ENCODE data around the gene SLCO6A1. TPM values are rescaled to one million over a fixed set of nuclear protein-coding genes. Genes with fewer than 3 reads are reported as not detected.
"Not testable (repeated sequence)": the region's sequence is repeated elsewhere in the genome, so short reads cannot be mapped to it uniquely, and the experiment has no call there.

SLCO6A1 gene
- total RNA-seq, 2 experiments from 2014 or later: not detected

DNA sequence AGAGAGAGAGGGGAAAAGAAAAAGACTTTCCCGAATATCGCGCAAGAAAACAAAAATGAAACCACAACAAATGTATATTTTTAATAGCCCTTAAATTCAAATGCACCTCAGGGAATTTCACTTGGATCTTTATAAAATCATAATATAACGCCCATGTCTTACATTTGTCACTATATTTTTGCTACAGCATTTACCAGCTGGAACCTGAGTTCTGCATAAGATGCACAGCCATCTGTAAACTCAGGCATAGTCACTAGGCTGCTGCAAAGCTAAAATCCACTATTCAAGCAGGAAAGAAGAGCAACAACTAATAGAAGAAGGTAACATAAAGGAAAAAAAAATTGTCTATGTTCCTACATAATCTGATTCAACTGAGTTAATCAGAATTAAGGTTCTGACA lies 30.6 kb upstream of the SLCO6A1 start:
- peaks cover 6% of the 10 kb centered on the region for H3K27me3 Mint-ChIP-seq
- H3K36me3 Mint-ChIP-seq (ENCODE audit: low read depth): no peaks in the 10 kb centered on the region

DNA sequence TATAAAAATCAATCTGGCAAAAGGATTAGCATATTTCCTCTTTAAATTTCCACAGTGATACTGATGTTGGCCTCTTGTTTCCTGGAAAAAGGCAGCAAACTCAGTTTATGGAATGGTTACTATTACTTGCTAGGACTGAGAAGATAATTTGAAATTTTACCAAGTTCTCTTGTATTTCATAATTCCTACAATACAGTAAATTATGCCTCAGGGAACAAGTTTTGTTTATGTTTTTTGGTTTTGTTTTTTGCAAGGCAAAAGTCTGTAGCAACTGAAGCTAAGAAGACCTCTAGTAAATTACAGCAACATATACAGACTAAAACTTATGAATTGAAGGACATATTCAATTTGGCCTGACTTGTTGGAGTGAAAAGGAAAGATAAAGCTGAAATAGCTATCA lies 30.2 kb upstream of the SLCO6A1 start:
- POLR2A ChIA-PET: no interaction called here
- H3K4me1 Mint-ChIP-seq: no peaks in the 10 kb centered on the region
- intact Hi-C loops (cut with DNase I, micrococcal nuclease): no loop called here

More for the DNA sequence above, 30.6 kb upstream of the SLCO6A1 start:
- no peak overlapping the region for H3K27ac Mint-ChIP-seq
- H3K4me3 Mint-ChIP-seq: no peak overlapping the region
- H3K9me3 Mint-ChIP-seq (ENCODE audit: low read depth): peaks cover under 1% of the 10 kb centered on the region
- no peak for DNase-seq
- POLR2A ChIA-PET: no interaction called here
- CTCF ChIA-PET: no interaction called here
- intact Hi-C loops (cut with DNase I, micrococcal nuclease): no loop called here
- H3K4me1 Mint-ChIP-seq: no peaks in the 10 kb centered on the region
- no peak for ATAC-seq

DNA sequence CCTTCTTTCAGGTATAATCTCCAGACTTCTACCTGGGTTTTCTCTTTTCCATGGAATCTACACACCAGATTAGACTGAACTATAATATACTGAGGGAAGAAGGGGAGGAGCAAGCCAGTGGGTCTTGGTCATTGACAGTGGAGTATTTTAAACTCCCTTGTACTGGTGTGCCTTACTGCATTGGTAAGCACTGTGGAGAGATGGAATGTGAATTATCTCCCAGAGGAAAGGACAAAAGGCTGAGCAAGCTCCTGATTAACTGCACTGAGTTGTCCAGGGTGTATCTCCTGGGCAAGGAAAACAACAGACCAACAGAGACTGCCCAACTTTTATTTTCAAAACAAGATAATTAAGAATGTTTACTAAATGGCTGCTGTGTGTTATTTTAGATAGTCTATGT lies 29.8 kb upstream of the SLCO6A1 start:
- Mint-ChIP-seq H3K4me3 (no peak overlapping the region), H3K36me3 (ENCODE audit: low read depth) (no peaks in the 10 kb centered on the region), H3K27me3 (peaks cover 7% of the 10 kb centered on the region), H3K27ac (no peak overlapping the region), H3K4me1 (no peaks in the 10 kb centered on the region), H3K9me3 (ENCODE audit: low read depth) (peaks cover 6% of the 10 kb centered on the region)
- CTCF ChIA-PET: no interaction called here
- DNase-seq (no peak), ATAC-seq (no peak)
- POLR2A ChIA-PET: no interaction called here
- intact Hi-C loops (cut with DNase I, micrococcal nuclease): no loop called here

More for the DNA sequence above, 30.2 kb upstream of the SLCO6A1 start:
- Mint-ChIP-seq H3K36me3 (ENCODE audit: low read depth) (no peaks in the 10 kb centered on the region), H3K27me3 (peaks cover 7% of the 10 kb centered on the region), H3K9me3 (ENCODE audit: low read depth) (peaks cover 5% of the 10 kb centered on the region), H3K27ac (no peak overlapping the region), H3K4me3 (no peak overlapping the region)
- ATAC-seq (no peak), DNase-seq (no peak)
- CTCF ChIA-PET: no interaction called here

DNA sequence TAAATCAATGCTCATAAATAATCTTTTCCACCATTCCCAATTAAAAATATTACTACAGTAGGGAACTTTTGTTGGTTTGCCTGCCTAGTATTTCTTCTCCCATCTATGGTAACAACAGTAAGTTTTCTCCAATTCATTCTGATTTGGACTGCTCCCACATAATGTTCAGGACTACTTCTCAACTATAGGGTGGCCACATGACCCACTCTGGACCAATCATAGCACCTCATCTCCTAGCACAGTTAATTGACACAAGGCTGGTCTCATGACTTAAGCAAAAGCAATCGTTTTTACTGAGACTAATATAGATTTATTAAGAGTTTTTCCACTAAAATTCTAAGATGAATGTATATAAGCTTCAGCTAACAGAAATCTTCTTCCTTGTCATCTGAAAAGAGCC lies 28.7 kb upstream of the SLCO6A1 start:
- Mint-ChIP-seq H3K27ac (no peak overlapping the region), H3K9me3 (ENCODE audit: low read depth) (peaks cover 6% of the 10 kb centered on the region), H3K36me3 (ENCODE audit: low read depth) (no peaks in the 10 kb centered on the region), H3K4me1 (no peaks in the 10 kb centered on the region), H3K27me3 (peaks cover 7% of the 10 kb centered on the region), H3K4me3 (no peak overlapping the region)
- no peak for DNase-seq
- CTCF ChIA-PET: no interaction called here
- intact Hi-C loops (cut with DNase I, micrococcal nuclease): no loop called here
- POLR2A ChIA-PET: no interaction called here
- ATAC-seq: no peak

DNA sequence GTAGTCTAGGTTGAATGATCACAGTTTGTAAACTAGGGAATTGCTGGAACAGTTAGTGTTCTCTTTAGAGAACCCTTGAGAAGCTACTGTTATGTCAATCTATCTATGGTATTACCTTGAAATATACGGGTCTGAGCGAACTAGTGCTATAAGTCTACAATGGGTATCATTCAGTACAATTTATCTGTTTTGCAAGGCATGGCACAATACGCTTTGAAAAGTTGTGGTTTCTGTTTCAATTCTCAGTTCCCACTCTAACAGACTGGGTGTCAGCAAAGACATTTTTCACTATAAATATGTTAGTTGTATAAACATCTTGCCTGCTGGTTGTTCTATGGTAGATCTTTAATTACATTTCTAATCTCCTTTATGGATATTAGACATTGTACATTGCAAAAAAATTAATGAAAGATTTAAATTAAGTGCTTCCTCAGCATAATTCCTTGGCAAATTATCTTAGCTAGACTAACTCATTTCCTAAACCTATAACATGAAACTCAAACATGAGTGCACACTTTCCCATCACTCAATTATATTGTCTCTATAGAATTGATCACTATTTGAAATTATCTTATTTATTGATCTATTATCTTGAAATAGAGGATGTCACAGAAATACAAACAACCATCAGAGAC lies 24.9 kb upstream of the SLCO6A1 start:
- POLR2A ChIA-PET: no interaction called here
- Mint-ChIP-seq H3K4me1 (no peaks in the 10 kb centered on the region), H3K27me3 (peaks cover 3% of the 10 kb centered on the region), H3K36me3 (ENCODE audit: low read depth) (no peaks in the 10 kb centered on the region), H3K4me3 (no peak overlapping the region), H3K9me3 (ENCODE audit: low read depth) (peaks cover 6% of the 10 kb centered on the region), H3K27ac (no peak overlapping the region)
- no peak for DNase-seq
- intact Hi-C loops (cut with DNase I, micrococcal nuclease): no loop called here
- CTCF ChIA-PET: interaction anchor here (0.6 kb wide), 1 partner anchor 15 kb away, joined by 3 read pairs; no protein-coding TSS in a partner anchor
- ATAC-seq: no peak

DNA sequence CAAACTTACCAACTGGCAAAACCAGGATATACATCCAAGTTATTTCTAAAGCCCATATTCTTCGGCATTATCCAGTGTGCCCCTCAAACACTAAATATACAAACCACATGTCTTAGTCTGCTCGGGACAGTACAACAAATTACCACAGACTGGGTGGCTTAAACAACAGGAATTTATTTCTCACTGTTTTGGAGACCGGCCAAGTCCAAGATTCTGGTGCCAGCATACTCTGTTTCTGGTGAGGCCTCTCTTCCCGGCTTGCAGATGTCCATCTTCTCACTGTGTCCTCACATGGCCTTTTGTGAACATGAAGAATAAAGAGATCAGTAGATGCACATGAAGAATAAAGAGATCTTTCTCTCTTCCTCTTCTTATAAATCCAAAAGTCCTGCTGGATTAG lies 12.9 kb upstream of the SLCO6A1 start:
- POLR2A ChIA-PET: no interaction called here
- ATAC-seq: no peak
- Mint-ChIP-seq H3K4me1 (no peaks in the 10 kb centered on the region), H3K27ac (no peak overlapping the region), H3K27me3 (peaks cover 6% of the 10 kb centered on the region), H3K4me3 (no peak overlapping the region), H3K36me3 (ENCODE audit: low read depth) (no peaks in the 10 kb centered on the region), H3K9me3 (ENCODE audit: low read depth) (no peaks in the 10 kb centered on the region)
- intact Hi-C loops (cut with DNase I, micrococcal nuclease): no loop called here
- CTCF ChIA-PET: no interaction called here
- no peak for DNase-seq

DNA sequence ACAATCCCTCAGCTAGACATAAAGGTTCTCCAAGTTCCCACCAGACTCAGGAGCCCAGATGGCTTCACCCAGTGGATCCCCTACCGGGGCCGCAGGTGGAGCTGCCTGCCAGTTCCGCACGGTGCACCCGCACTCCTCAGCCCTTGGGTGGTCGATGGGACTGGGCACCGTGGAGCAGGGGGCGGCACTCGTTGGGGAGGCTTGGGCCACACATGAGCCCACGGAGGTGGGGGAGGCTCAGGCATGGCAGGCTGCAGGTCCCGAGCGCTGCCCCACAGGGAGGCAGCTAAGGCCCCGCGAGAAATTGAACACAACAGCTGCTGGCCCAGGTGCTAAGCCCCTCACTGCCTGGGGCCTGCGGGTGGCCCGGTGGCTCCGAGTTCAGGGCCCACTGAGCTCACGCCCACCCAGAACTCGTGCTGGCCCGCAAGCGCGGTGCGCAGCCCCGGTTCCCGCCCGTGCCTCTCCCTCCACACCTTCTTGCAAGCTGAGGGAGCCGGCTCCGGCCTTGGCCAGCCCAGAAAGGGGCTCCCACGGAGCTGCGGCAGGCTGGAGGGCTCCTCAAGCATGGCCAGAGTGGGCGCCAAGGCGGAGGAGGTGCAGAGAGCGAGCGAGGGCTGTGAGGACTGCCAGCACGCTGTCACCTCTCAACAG lies 7.4 kb downstream of the SLCO6A1 start:
- POLR2A ChIA-PET; H3K36me3 Mint-ChIP-seq (ENCODE audit: low read depth): not testable (repeated sequence)

DNA sequence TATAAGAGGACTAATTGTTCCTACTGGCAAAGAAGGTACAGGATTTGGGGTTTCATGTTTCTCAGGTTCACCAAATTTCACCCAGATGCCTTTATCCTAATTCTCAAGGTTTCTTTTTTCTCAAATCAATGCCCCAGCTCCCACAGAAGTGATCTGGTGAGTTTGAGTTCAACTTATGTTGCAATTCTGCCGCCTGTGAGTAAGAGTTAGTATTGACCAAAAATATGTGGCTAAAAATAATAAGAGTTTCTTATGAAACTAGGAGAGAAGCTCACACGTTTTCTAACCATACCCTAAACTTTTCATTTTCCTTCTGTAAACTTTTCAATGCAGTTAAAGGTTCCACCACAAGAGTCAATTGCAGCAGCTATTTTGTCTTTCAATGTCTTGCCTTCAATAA lies 15.1 kb downstream of the SLCO6A1 start:
- peaks cover 3% of the 10 kb centered on the region for H3K27me3 Mint-ChIP-seq
- no peak overlapping the region for H3K4me3 Mint-ChIP-seq
- ATAC-seq: no peak
- ChIA-PET CTCF (no interaction called here), POLR2A (no interaction called here)
- H3K9me3 Mint-ChIP-seq (ENCODE audit: low read depth): no peaks in the 10 kb centered on the region
- intact Hi-C loops (cut with DNase I, micrococcal nuclease): no loop called here
- no peak overlapping the region for H3K27ac Mint-ChIP-seq
- no peak for DNase-seq
- no peaks in the 10 kb centered on the region for H3K36me3 Mint-ChIP-seq (ENCODE audit: low read depth)
- no peaks in the 10 kb centered on the region for H3K4me1 Mint-ChIP-seq

More for the DNA sequence above, 7.4 kb downstream of the SLCO6A1 start:
- CTCF ChIA-PET; DNase-seq; H3K4me1 Mint-ChIP-seq; ATAC-seq; H3K27ac Mint-ChIP-seq; H3K27me3 Mint-ChIP-seq; intact Hi-C loops (cut with DNase I, micrococcal nuclease); H3K4me3 Mint-ChIP-seq; H3K9me3 Mint-ChIP-seq (ENCODE audit: low read depth): not testable (repeated sequence)

DNA sequence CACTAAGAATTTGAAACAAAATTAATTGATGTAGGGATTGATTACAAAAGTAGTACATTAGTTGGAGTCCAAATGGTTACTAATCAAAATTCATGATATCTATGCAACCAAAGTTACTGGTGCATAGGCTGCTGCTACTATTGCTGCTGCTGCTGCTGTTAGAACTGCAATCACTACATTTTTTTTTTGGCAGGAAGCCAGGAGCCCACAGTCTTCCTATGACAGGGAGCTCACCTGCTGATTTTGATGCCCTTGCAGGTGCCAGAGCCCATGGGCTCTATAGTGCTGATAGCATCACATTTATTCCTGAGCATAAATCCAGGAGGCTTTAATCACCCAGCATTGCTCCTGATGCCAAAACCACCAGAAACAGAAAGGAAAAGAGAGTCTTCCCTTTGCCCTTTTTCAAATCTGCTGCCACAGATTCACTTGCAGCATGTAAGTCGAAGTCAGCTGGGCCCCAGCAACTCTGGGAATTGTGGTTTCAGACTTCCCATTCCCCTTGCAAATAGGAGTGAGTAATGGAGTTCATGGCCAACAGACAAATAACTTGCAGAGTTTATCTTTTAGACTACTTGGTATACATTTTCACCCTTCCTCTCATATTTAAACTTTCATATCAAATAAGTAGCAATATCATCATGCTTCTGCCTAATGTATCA lies 17.6 kb downstream of the SLCO6A1 start:
- Mint-ChIP-seq H3K4me1 (no peaks in the 10 kb centered on the region), H3K27ac (no peak overlapping the region), H3K27me3 (peaks cover 3% of the 10 kb centered on the region), H3K4me3 (no peak overlapping the region), H3K9me3 (ENCODE audit: low read depth) (no peaks in the 10 kb centered on the region), H3K36me3 (ENCODE audit: low read depth) (no peaks in the 10 kb centered on the region)
- ATAC-seq: no peak
- intact Hi-C loops (cut with DNase I, micrococcal nuclease): no loop called here
- POLR2A ChIA-PET: no interaction called here
- no peak for DNase-seq
- CTCF ChIA-PET: interaction anchor here (0.6 kb wide), 1 partner anchor 185 kb away, joined by 3 read pairs; the partner anchor contains the start of gene SLCO4C1

DNA sequence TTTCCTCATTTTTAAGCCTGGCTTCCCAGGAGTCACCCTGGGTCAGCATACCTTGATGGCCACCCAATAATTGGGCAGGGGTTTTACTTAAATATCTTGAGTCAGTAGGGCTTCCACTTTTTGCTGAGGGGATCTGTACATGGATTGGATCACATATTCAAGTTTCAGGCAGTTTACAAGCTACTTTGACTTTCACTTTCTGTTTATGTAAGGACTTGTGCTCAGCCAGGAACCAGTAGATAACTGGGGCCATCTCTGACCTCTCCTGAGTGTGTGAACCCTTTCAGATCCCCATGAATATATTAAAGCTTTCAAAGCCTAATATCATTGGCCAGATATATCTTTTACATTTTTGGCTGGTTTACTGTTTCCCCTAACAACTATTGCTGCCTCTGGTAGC lies 45.1 kb downstream of the SLCO6A1 start:
- DNase-seq (no peak), ATAC-seq (no peak)
- ChIA-PET POLR2A (no interaction called here), CTCF (no interaction called here)
- Mint-ChIP-seq H3K4me1 (no peaks in the 10 kb centered on the region), H3K4me3 (no peak overlapping the region), H3K27me3 (peaks cover 2% of the 10 kb centered on the region), H3K9me3 (ENCODE audit: low read depth) (no peaks in the 10 kb centered on the region), H3K27ac (no peak overlapping the region), H3K36me3 (ENCODE audit: low read depth) (no peaks in the 10 kb centered on the region)
- intact Hi-C loops (cut with DNase I, micrococcal nuclease): no loop called here

DNA sequence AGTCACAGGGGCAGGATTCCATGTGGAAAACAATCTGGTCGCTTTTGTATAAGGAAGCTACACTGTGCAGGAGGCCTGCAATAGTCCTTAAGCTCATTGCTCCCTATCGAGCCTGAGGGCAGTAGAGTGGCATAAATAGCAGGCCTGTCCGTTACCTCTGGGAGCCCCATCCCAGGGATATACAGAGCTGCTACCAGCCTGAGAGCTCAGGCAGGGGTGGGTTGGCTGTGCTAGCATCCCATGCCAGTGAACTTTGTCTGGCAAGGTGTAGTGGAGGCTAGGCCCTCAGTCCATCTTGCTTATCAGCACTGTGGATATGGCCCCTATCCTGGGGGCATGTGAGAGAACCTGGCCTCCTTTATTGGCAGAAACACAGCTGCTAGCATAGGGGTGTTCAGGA lies 47.7 kb downstream of the SLCO6A1 start:
- Mint-ChIP-seq H3K4me1 (no peaks in the 10 kb centered on the region), H3K36me3 (ENCODE audit: low read depth) (no peaks in the 10 kb centered on the region), H3K9me3 (ENCODE audit: low read depth) (no peaks in the 10 kb centered on the region), H3K27me3 (no peaks in the 10 kb centered on the region), H3K4me3 (no peak overlapping the region), H3K27ac (no peak overlapping the region)
- ATAC-seq (no peak), DNase-seq (no peak)
- POLR2A ChIA-PET: no interaction called here
- intact Hi-C loops (cut with DNase I, micrococcal nuclease): no loop called here
- CTCF ChIA-PET: no interaction called here

DNA sequence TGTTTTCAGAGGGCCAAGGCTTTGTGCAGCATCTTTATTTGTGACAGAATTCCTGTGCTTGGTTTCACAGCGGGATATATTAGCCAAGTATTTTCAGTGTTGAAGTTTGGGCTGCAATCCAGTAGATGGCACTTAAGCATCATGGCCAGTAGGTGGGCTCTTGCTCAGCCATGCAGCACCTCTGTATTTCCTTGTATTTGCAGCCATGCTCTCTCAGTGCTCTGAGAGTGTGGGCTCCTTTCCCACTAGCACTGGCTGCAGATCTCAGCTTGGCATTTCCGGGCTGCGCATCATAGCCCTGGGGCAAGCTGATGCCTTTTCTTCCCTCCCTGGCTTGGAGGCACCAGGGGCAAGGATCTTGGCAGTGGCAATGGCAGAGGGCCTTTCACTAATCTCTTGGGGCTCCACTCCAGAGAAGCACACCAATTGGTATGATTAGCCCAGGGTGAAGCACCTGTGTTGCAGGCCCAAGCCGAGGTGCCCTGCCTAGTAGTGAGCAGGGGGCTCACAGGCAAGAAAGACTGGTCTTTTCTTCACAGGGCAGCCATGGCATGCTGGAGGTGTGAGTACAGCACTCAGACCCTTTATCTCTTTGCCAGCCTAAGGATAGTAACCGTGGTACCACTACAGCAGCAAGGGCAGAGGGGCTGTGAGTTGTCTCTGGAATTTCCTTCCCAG lies 48.3 kb downstream of the SLCO6A1 start:
- no peak for DNase-seq

More for the DNA sequence above, 48.3 kb downstream of the SLCO6A1 start:
- intact Hi-C loops (cut with DNase I, micrococcal nuclease): no loop called here
- H3K36me3 Mint-ChIP-seq (ENCODE audit: low read depth): no peaks in the 10 kb centered on the region
- H3K27ac Mint-ChIP-seq: no peak overlapping the region
- H3K9me3 Mint-ChIP-seq (ENCODE audit: low read depth): no peaks in the 10 kb centered on the region
- no peak for ATAC-seq
- no peaks in the 10 kb centered on the region for H3K27me3 Mint-ChIP-seq
- H3K4me3 Mint-ChIP-seq: no peak overlapping the region
- no peaks in the 10 kb centered on the region for H3K4me1 Mint-ChIP-seq
- POLR2A ChIA-PET: no interaction called here
- CTCF ChIA-PET: no interaction called here
